Activated naive CD4-positive, alpha-beta T cell treated with anti-CD3 and anti-CD28 coated beads for 36 hours (primary cell): ENCODE measurements around the gene AHCYL2. TPM values are rescaled to one million over a fixed set of nuclear protein-coding genes. Genes with fewer than 3 reads are reported as not detected.
"Not testable (repeated sequence)": the region's sequence is repeated elsewhere in the genome, so short reads cannot be mapped to it uniquely, and the experiment has no call there.

Experiments
- CTCF ChIA-PET: fragments of 350-600 bp; sonication (Branson Sonifier 250); formaldehyde crosslinking; loops from one replicate; lab custom pipeline; 2021; ENCODE audit warnings: antibody characterized with exemption; lab: Charles Lee
- DNase-seq: peaks from one replicate; pipeline ENCODE4 v3.0.0-alpha.2; 2020
- H3K27ac Mint-ChIP-seq: one replicate; pipeline ENCODE4 v1.8.0; 2021; ENCODE audit warnings: mild to moderate bottlenecking, mixed read lengths
- H3K27me3 Mint-ChIP-seq: one replicate; pipeline ENCODE4 v1.8.0; 2021; ENCODE audit warnings: low read depth, mixed read lengths
- H3K36me3 Mint-ChIP-seq: one replicate; pipeline ENCODE4 v1.8.0; 2021; ENCODE audit warnings: low read depth, mixed read lengths
- H3K4me1 Mint-ChIP-seq: one replicate; pipeline ENCODE4 v1.8.0; 2021; ENCODE audit warnings: low read depth, mixed read lengths
- H3K4me3 Mint-ChIP-seq: one replicate; pipeline ENCODE4 v1.8.0; 2021; ENCODE audit warnings: mild to moderate bottlenecking, moderate library complexity, mixed read lengths
- H3K9me3 Mint-ChIP-seq: one replicate; pipeline ENCODE4 v1.8.0; 2021; ENCODE audit warnings: mixed read lengths
- intact Hi-C: fragments of 100-400 bp; cut with micrococcal nuclease; formaldehyde crosslinking; loops from one replicate; pipeline ENCODE4 v1.15.1; 2023
- total RNA-seq, 2 experiments: library from RNA; stranded (reverse); gene quantifications; one replicate each; pipeline ENCODE4 v1.2.3, GENCODE V29; 2021

Gene AHCYL2
- total RNA-seq, 2 experiments from 2014 or later: 29.1 to 30.4 TPM

DNA sequence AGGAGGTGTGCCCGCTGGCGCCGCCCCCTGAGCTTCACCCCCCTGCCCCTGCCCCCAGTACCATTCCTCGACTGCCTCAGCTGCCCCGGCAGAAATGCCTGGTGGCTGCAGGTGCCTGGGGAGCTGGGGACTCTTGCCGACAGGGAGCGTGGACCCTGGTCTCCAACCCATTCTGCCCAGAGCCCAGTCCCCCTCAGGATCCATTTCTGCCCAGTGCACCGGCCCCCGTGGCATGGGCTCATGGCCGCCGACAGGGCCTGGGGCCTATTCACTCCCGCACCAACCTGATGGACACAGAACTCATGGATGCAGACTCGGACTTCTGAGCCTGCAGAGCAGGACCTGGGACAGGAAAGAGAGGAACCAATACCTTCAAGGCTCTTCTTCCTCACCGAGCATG, 12.7 kb upstream of the AHCYL2 start:
- Mint-ChIP-seq H3K27ac (no peak overlapping the region), H3K27me3 (no peaks in the 10 kb centered on the region), H3K4me3 (no peak overlapping the region), H3K9me3 (no peaks in the 10 kb centered on the region), H3K36me3 (no peaks in the 10 kb centered on the region), H3K4me1 (no peaks in the 10 kb centered on the region)
- intact Hi-C loops: loop anchor here (5.0 kb wide), 1 partner anchor 420 kb away; the partner anchor contains the start of gene CCDC136
- DNase-seq: no peak
- CTCF ChIA-PET: interaction anchor here (0.5 to 7.2 kb wide), 2 partner anchors 48 to 475 kb away, joined by 3 to 122 read pairs; no protein-coding TSS in a partner anchor

DNA sequence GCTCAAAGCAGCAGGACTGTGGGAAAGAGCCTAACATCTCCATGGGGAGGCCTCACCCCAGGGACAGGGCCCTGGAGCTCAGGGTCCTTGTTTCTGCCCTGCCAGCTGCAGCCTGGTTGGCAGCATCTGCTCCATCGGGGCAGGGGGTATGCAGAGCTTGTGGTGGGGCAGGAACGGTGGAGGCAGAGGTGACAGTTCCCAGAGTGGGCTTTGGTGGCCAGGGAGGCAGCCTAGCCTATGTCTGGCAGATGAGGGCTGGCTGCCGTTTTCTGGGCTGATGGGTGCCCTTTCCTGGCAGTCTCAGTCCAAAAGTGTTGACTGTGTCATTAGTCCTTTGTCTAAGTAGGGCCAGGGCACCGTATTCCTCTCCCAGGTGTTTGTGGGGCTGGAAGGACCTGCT, 12.2 kb upstream of the AHCYL2 start:
- Mint-ChIP-seq H3K36me3 (no peaks in the 10 kb centered on the region), H3K27ac (no peak overlapping the region), H3K27me3 (no peaks in the 10 kb centered on the region), H3K4me3 (no peak overlapping the region), H3K4me1 (no peaks in the 10 kb centered on the region), H3K9me3 (no peaks in the 10 kb centered on the region)
- intact Hi-C loops: loop anchor here (5.0 kb wide), 1 partner anchor 420 kb away; the partner anchor contains the start of gene CCDC136
- no peak for DNase-seq
- CTCF ChIA-PET: interaction anchor here (0.5 to 7.2 kb wide), 2 partner anchors 49 to 475 kb away, joined by 3 to 122 read pairs; no protein-coding TSS in a partner anchor

DNA sequence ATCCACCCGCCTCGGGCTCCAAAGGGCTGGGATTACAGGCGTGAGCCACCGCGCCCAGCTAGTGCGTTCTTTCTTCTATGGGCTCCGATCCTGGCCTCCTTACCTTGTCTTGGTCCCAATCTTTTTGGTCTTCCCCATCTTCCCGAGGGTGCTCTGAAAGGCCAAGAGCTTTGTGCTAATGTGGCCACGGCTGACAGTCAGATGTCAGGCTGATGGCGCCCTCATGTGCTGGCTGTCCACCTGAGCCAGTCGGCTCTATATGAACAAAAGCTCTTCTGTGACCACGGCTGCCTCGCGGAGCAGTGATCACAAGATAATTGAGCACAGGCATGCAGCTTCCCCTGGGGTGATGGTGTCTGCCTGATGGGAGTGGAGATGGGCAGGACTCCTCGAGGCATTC, 11.0 kb upstream of the AHCYL2 start:
- Mint-ChIP-seq H3K4me3 (no peak overlapping the region), H3K4me1 (peaks cover 3% of the 10 kb centered on the region), H3K27ac (no peak overlapping the region), H3K36me3 (no peaks in the 10 kb centered on the region), H3K9me3 (no peaks in the 10 kb centered on the region), H3K27me3 (no peaks in the 10 kb centered on the region)
- intact Hi-C loops: loop anchor here (5.0 kb wide), 1 partner anchor 422 kb away; the partner anchor contains the start of gene CCDC136
- CTCF ChIA-PET: interaction anchor here (0.5 to 7.2 kb wide), 8 partner anchors 10 to 306 kb away, joined by 3 to 122 read pairs (median 4); no protein-coding TSS in a partner anchor
- peak; percentile 45 for DNase-seq

DNA sequence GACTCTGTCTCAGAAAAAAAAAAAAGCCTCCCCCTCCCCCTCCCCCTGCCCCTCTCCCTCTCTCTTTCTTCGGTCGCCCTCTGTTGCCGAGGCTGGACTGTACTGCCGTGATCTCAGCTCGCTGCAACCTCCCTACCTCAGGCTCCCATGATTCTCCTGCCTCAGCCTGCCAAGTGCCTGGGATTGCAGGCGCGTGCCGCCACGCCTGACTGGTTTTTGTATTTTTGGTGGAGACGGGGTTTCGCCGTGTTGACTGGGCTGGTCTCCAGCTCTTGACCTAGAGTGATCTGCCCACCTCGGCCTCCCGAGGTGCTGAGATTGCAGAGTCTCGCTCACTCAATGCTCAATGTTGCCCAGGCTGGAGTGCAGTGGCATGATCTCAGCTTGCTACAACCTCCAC, 9.1 kb upstream of the AHCYL2 start:
- H3K9me3 Mint-ChIP-seq, H3K36me3 Mint-ChIP-seq, H3K4me1 Mint-ChIP-seq, DNase-seq, H3K27ac Mint-ChIP-seq, intact Hi-C loops, H3K4me3 Mint-ChIP-seq, H3K27me3 Mint-ChIP-seq: not testable (repeated sequence)
- CTCF ChIA-PET: interaction anchor here (0.6 to 2.5 kb wide), 3 partner anchors 12 to 329 kb away, joined by 3 to 11 read pairs (median 3); no protein-coding TSS in a partner anchor

DNA sequence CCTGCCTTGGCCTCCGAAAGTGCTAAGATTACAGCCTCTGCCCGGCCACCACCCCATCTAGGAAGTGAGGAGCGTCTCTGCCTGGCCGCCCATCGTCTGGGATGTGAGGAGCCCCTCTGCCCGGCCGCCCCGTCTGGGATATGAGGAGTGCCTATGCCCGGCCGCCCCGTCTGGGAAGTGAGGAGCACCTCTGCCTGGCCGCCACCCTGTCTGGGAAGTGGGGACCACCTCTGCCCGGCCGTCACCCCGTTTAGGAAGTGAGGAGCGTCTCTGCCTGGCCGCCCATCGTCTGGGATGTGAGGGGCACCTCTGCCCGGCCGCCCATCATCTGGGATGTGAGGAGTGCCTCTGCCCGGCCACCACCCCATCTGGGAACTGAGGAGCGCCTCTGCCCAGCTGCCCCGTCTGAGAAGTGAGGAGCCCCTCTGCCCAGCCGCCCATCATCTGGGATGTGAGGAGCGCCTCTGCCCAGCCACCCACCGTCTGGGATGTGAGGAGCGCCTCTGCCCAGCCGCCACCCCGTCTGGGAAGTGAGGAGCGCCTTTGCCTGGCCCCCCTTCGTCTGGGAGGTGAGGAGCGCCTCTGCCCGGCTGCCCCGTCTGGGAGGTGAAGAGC, 8.6 kb upstream of the AHCYL2 start:
- CTCF ChIA-PET: interaction anchor here (0.6 to 2.5 kb wide), 3 partner anchors 56 to 926 kb away, joined by 3 to 11 read pairs (median 3); no protein-coding TSS in a partner anchor

DNA sequence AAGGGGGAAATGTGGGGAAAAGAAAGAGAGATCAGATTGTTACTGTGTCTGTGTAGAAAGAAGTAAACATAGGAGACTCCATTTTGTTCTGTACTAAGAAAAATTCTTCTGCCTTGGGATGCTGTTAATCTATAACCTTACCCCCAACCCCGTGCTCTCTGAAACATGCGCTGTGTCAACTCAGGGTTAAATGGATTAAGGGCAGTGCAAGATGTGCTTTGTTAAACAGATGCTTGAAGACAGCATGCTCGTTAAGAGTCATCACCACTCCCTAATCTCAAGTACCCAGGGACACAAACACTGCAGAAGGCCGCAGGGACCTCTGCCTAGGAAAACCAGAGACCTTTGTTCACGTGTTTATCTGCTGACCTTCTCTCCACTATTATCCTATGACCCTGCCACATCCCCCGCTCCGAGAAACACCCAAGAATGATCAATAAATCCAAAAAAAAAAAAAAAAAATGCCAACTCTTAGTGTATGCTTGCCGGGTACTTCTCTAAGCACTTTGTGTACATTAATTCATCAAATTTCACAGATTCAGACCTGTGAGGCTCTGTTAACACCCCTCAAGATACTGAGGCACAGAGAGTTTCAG, 7.9 kb upstream of the AHCYL2 start:
- DNase-seq, H3K27ac Mint-ChIP-seq, intact Hi-C loops, H3K4me3 Mint-ChIP-seq, H3K27me3 Mint-ChIP-seq, H3K36me3 Mint-ChIP-seq, H3K4me1 Mint-ChIP-seq, H3K9me3 Mint-ChIP-seq: not testable (repeated sequence)
- CTCF ChIA-PET: interaction anchor here (0.6 to 10.9 kb wide), 17 partner anchors 7 to 925 kb away, joined by 3 to 234 read pairs (median 11); no protein-coding TSS in a partner anchor

More for the DNA sequence above, 8.6 kb upstream of the AHCYL2 start:
- DNase-seq, H3K4me1 Mint-ChIP-seq, intact Hi-C loops, H3K27me3 Mint-ChIP-seq, H3K27ac Mint-ChIP-seq, H3K4me3 Mint-ChIP-seq, H3K9me3 Mint-ChIP-seq, H3K36me3 Mint-ChIP-seq: not testable (repeated sequence)

DNA sequence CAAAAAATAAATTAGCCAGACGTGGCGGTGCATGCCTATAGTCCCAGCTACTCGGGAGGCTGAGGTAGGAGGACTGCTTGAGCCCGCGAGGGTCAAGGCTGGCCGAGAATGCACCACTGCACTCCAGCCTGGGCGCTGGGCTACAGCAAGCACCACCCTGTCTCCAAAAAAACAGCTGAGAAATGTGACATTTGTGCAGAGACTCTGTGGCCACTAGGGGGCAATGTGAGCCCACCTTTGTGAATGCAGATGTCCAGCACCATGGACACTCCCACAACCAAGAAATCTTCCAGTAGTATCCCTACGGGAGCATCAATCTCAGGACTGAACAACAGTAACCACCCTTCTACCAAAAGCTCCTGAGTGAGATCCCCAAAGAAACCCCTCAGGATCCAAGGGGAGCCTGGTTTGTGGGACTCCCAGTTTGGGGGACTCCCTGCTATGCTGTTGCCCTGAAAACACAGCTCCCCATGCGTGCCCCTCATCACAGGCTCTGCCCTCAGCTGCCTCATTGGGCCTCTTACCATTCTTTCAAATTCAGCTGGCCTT, 6.2 kb upstream of the AHCYL2 start:
- CTCF ChIA-PET: interaction anchor here (0.6 to 10.9 kb wide), 47 partner anchors 7 to 454 kb away, joined by 3 to 234 read pairs (median 5); no protein-coding TSS in a partner anchor
- Mint-ChIP-seq H3K9me3 (no peaks in the 10 kb centered on the region), H3K4me1 (peaks cover 17% of the 10 kb centered on the region), H3K27me3 (no peaks in the 10 kb centered on the region), H3K36me3 (no peaks in the 10 kb centered on the region), H3K4me3 (no peak overlapping the region), H3K27ac (no peak overlapping the region)
- intact Hi-C loops: loop anchor here (1.0 kb wide), 3 partner anchors 53 to 607 kb away; no protein-coding TSS in a partner anchor
- peak; percentile 90 for DNase-seq

DNA sequence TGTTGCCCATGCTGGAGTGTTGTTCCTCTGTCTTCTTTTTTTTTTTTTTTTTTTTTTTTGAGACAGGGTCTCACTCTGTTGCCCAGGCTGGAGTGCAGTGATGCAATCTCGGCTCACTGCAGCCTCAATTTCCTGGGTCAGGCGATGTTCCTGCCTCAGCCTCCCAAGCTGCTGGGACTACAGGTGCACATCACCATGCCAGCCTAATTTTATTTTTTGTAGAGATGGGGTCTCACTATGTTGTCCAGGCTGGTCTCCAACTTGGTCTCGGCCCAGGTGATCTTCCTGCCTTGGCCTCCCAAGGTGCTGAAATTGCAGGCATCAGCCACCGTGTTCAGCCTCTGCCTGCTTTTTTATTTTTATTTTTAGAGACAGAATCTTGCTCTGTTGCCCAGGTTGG, 5.7 kb upstream of the AHCYL2 start:
- H3K4me1 Mint-ChIP-seq: peaks cover 19% of the 10 kb centered on the region
- intact Hi-C loops, H3K4me3 Mint-ChIP-seq, H3K9me3 Mint-ChIP-seq, H3K36me3 Mint-ChIP-seq, H3K27ac Mint-ChIP-seq, DNase-seq, H3K27me3 Mint-ChIP-seq: not testable (repeated sequence)
- CTCF ChIA-PET: interaction anchor here (0.6 to 10.9 kb wide), 40 partner anchors 10 to 454 kb away, joined by 3 to 234 read pairs (median 6); no protein-coding TSS in a partner anchor

DNA sequence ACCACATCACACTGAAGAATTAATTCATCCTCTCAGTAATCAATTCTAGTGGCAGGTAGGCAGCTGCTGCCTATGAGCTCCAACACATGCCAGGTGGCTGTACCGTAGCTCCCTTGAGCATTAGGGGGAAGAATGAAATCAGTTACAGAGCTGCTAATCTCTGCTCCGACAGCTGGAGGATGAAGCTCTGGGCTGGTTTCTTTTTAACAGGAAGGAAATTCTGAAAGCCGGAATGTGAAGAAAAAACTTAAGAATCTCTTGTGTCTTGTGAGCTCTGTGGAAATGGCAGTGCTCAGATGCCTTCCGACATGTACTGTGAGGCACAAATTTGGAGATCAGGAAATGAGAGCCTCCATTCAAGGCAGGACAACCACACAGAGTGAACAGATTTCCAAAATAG, 2.8 kb upstream of the AHCYL2 start:
- Mint-ChIP-seq H3K4me1 (peaks cover 32% of the 10 kb centered on the region), H3K9me3 (no peaks in the 10 kb centered on the region), H3K4me3 (peak overlapping the region; percentile 53), H3K27me3 (no peaks in the 10 kb centered on the region), H3K36me3 (no peaks in the 10 kb centered on the region), H3K27ac (no peak overlapping the region)
- intact Hi-C loops: loop anchor here (5.0 to 10.0 kb wide), 2 partner anchors 393 to 415 kb away; partner anchors contain the start of gene NRF1
- no peak for DNase-seq
- CTCF ChIA-PET: interaction anchor here (0.7 to 10.9 kb wide), 14 partner anchors 10 to 790 kb away, joined by 3 to 234 read pairs (median 3); no protein-coding TSS in a partner anchor

DNA sequence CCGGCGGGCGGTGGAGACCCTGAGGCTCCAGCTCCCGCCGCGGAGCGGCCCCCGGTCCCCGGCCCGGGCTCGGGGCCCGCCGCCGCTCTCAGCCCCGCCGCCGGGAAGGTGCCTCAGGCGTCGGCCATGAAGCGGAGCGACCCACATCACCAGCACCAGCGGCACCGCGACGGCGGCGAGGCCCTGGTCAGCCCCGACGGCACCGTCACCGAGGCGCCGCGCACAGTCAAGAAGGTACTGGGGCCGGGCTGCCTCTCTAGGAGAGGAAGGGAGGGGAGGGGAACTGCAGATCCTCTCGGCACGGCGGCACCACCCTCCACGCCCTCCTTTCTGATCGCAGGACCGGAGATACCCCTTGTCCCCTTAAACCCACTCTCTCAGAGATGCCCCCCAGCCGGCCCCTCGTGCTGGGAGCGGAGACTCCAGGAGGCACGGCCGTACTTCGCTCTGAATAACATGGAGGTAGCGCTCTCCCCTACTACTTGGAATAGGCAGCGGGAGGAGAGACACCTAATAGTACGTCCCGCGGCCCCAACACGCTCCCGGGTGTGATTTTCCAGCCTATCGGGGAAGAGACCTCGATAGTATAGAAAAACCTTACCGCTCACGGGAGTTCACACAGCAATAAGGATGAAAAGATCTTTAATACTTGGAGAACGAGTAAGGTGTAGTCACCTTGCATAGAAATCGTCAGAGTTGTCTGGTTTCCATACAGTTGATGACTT, 538 bp downstream of the AHCYL2 start:
- CTCF ChIA-PET: interaction anchor here (0.9 to 10.9 kb wide), 6 partner anchors 8 to 130 kb away, joined by 3 to 234 read pairs (median 4); no protein-coding TSS in a partner anchor
- Mint-ChIP-seq H3K4me3 (peak overlapping the region; percentile 88), H3K27me3 (no peaks in the 10 kb centered on the region), H3K9me3 (no peaks in the 10 kb centered on the region), H3K4me1 (peaks cover 31% of the 10 kb centered on the region), H3K27ac (peak overlapping the region; percentile 60), H3K36me3 (no peaks in the 10 kb centered on the region)
- intact Hi-C loops: loop anchor here (1.0 to 10.0 kb wide), 6 partner anchors 143 to 785 kb away; partner anchors contain the start of gene NRF1
- DNase-seq: peak; percentile 70

DNA sequence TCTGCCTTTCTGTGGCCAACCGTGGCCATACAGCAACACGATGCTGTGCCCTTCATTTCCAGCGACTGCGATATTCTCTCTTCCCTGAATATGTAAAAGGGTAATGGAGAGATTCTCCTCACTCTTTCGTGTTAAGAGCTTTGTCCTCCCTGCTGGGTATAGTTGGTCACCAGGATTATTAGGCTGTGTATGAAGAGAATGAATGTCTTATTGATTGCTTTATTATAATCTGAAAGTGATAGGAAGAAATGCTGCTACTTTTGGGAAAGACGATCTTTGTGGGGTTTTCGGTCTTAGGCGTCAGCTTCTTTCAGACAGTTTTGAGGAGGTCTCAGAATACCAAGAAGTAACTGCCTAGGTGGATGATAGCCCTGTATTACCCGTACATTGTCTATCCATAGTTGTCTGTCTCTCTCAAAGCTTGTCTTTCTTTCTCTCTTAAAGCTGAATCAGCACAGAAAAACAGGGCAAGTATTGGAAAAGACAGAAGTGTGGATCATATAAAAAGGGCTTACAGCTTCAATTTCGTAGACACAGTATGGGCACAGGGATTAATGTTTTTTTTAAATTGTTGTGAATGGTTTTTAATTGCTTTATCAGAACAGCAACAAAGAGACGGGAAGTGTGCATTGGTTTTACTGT, 1.2 kb downstream of the AHCYL2 start:
- intact Hi-C loops: loop anchor here (1.0 to 10.0 kb wide), 6 partner anchors 143 to 785 kb away; partner anchors contain the start of gene NRF1
- H3K4me3 Mint-ChIP-seq: peak overlapping the region; percentile 88
- no peaks in the 10 kb centered on the region for H3K9me3 Mint-ChIP-seq
- no peaks in the 10 kb centered on the region for H3K36me3 Mint-ChIP-seq
- DNase-seq: no peak
- no peak overlapping the region for H3K27ac Mint-ChIP-seq
- H3K27me3 Mint-ChIP-seq: no peaks in the 10 kb centered on the region
- H3K4me1 Mint-ChIP-seq: peaks cover 31% of the 10 kb centered on the region
- CTCF ChIA-PET: interaction anchor here (0.6 to 10.9 kb wide), 7 partner anchors 8 to 492 kb away, joined by 3 to 234 read pairs (median 3); no protein-coding TSS in a partner anchor
